HG03575 (cell line): Measurements from ENCODE around the gene ARSH.
"Not testable (repeated sequence)": the region's sequence is repeated elsewhere in the genome, so short reads cannot be mapped to it uniquely, and the experiment has no call there.

Source experiments
- ATAC-seq: cut with Tn5 transposase; IDR thresholded peaks from one replicate; pipeline ENCODE4 v1.9.1; 2021; ENCODE audit not compliant: unreplicated experiment, insufficient number of reproducible peaks, low FRiP score; ENCODE audit errors: extremely low read depth

Gene ARSH

GRCh38 chrX:3006495-3006894, at the start of gene ARSH:
ARSH (plus strand) TSS chrX:3006546; CDS start chrX:3006613, 67 bp downstream.
- no peak for ATAC-seq

GRCh38 chrX:2958199-2958598, 48.1 kb upstream of the ARSH start:
- ATAC-seq: no peak

GRCh38 chrX:2960861-2961515, 45.4 kb upstream of the ARSH start:
- ATAC-seq: no peak

- no peak for ATAC-seq
Observed at GRCh38 chrX:2962381-2962780, 44.0 kb upstream of the ARSH start.

- ATAC-seq: not testable (repeated sequence)
Observed at GRCh38 chrX:2963449-2963848, 42.9 kb upstream of the ARSH start.

- ATAC-seq: not testable (repeated sequence)
Observed at GRCh38 chrX:2963992-2964794, 42.2 kb upstream of the ARSH start.

- ATAC-seq: no peak
Observed at GRCh38 chrX:2965965-2966364, 40.4 kb upstream of the ARSH start.

- no peak for ATAC-seq
Observed at GRCh38 chrX:2967012-2967411, 39.3 kb upstream of the ARSH start.

GRCh38 chrX:2967584-2967983, 38.8 kb upstream of the ARSH start:
- no peak for ATAC-seq

GRCh38 chrX:2967998-2968909, 38.1 kb upstream of the ARSH start:
- ATAC-seq: no peak

- no peak for ATAC-seq
Observed at GRCh38 chrX:2969021-2969420, 37.3 kb upstream of the ARSH start.

GRCh38 chrX:2972391-2972790, 34.0 kb upstream of the ARSH start:
- no peak for ATAC-seq

GRCh38 chrX:2974961-2975360, 31.4 kb upstream of the ARSH start:
- no peak for ATAC-seq

- not testable (repeated sequence) for ATAC-seq
Observed at GRCh38 chrX:2978639-2979038, 27.7 kb upstream of the ARSH start.

GRCh38 chrX:2984342-2984741, 22.0 kb upstream of the ARSH start:
- ATAC-seq: no peak

GRCh38 chrX:2989565-2989964, 16.8 kb upstream of the ARSH start:
- no peak for ATAC-seq

- no peak for ATAC-seq
Observed at GRCh38 chrX:3010532-3010931, 4.2 kb downstream of the ARSH start.

- ATAC-seq: no peak
Observed at GRCh38 chrX:3017492-3017891, 11.1 kb downstream of the ARSH start.

GRCh38 chrX:3024176-3024575, 17.8 kb downstream of the ARSH start:
- no peak for ATAC-seq
